Activated T-helper 2 cell treated with anti-CD3 and anti-CD28 coated beads, Interferon-gamma antibody, Interleukin-2, Interleukin-4, amounts not matched to agents 10 μg/mL and 5 μg/mL and 100 μg/mL, durations not matched to agents 14 hours and 24 hours and 36 hours (primary cell): Measurements from ENCODE around the gene KDM4C. TPM values are rescaled to one million over a fixed set of nuclear protein-coding genes. Genes with fewer than 3 reads are reported as not detected.

ENCODE experiments used
- DNase-seq: peaks from one replicate; pipeline ENCODE4 v3.0.0; 2021; ENCODE audit warnings: low spot score
- H3K27ac Mint-ChIP-seq: one replicate; pipeline ENCODE4 v1.8.0; 2021; ENCODE audit warnings: mixed read lengths
- H3K27me3 Mint-ChIP-seq: one replicate; pipeline ENCODE4 v1.8.0; 2021; ENCODE audit warnings: low read depth, mixed read lengths
- H3K36me3 Mint-ChIP-seq: one replicate; pipeline ENCODE4 v1.8.0; 2021; ENCODE audit warnings: low read depth, mixed read lengths
- H3K4me1 Mint-ChIP-seq: one replicate; pipeline ENCODE4 v1.8.0; 2021; ENCODE audit warnings: low read depth, mixed read lengths
- H3K4me3 Mint-ChIP-seq: one replicate; pipeline ENCODE4 v1.8.0; 2021; ENCODE audit warnings: low read depth, mild to moderate bottlenecking, moderate library complexity, mixed read lengths
- H3K9me3 Mint-ChIP-seq: one replicate; pipeline ENCODE4 v1.8.0; 2021; ENCODE audit warnings: mixed read lengths
- intact Hi-C: fragments of 100-400 bp; cut with micrococcal nuclease; formaldehyde crosslinking; loops from one replicate; pipeline ENCODE4 v1.15.1; 2023
- total RNA-seq: library from RNA; stranded (reverse); gene quantifications from 2 replicates; pipeline ENCODE4 v1.2.3, GENCODE V29; 2022

Gene KDM4C
- total RNA-seq, 1 donor from 2014 or later, result 38.4 TPM

- intact Hi-C loops, result loop anchor here (10.0 kb wide), 1 partner anchor 51 kb away; no protein-coding TSS in a partner anchor
- H3K9me3 Mint-ChIP-seq, result no peaks in the 10 kb centered on the region
- peaks cover 44% of the 10 kb centered on the region for H3K4me1 Mint-ChIP-seq
- H3K27me3 Mint-ChIP-seq, result no peaks in the 10 kb centered on the region
- no peak overlapping the region for H3K4me3 Mint-ChIP-seq
- no peak for DNase-seq
- H3K27ac Mint-ChIP-seq, result no peak overlapping the region
- peaks cover 25% of the 10 kb centered on the region for H3K36me3 Mint-ChIP-seq
Measured at GRCh38 chr9:6924149-6924548, 166.4 kb downstream of the KDM4C start.

- Mint-ChIP-seq H3K9me3 (no peaks in the 10 kb centered on the region), H3K27me3 (no peaks in the 10 kb centered on the region), H3K36me3 (peaks cover 22% of the 10 kb centered on the region), H3K27ac (no peak overlapping the region), H3K4me1 (peaks cover 46% of the 10 kb centered on the region), H3K4me3 (no peak overlapping the region)
- no peak for DNase-seq
- intact Hi-C loops, result loop anchor here (10.0 kb wide), 1 partner anchor 50 kb away; no protein-coding TSS in a partner anchor
Measured at GRCh38 chr9:6924988-6925563, 167.3 kb downstream of the KDM4C start.

- no peak for DNase-seq
- no peak overlapping the region for H3K27ac Mint-ChIP-seq
- no peaks in the 10 kb centered on the region for H3K9me3 Mint-ChIP-seq
- H3K36me3 Mint-ChIP-seq, result peaks cover 23% of the 10 kb centered on the region
- no peaks in the 10 kb centered on the region for H3K27me3 Mint-ChIP-seq
- peaks cover 42% of the 10 kb centered on the region for H3K4me1 Mint-ChIP-seq
- intact Hi-C loops, result loop anchor here (10.0 kb wide), 1 partner anchor 49 kb away; no protein-coding TSS in a partner anchor
- H3K4me3 Mint-ChIP-seq, result no peak overlapping the region
Measured at GRCh38 chr9:6925836-6926235, 168.1 kb downstream of the KDM4C start.

GRCh38 chr9:6926436-6926835 lies 168.7 kb downstream of the KDM4C start:
- H3K9me3 Mint-ChIP-seq, result no peaks in the 10 kb centered on the region
- intact Hi-C loops, result loop anchor here (10.0 kb wide), 1 partner anchor 48 kb away; no protein-coding TSS in a partner anchor
- no peak overlapping the region for H3K4me3 Mint-ChIP-seq
- peaks cover 36% of the 10 kb centered on the region for H3K4me1 Mint-ChIP-seq
- H3K27me3 Mint-ChIP-seq, result no peaks in the 10 kb centered on the region
- DNase-seq, result no peak
- H3K36me3 Mint-ChIP-seq, result peaks cover 20% of the 10 kb centered on the region
- H3K27ac Mint-ChIP-seq, result no peak overlapping the region

- DNase-seq, result no peak
- Mint-ChIP-seq H3K27me3 (no peaks in the 10 kb centered on the region), H3K9me3 (no peaks in the 10 kb centered on the region), H3K4me1 (peaks cover 29% of the 10 kb centered on the region), H3K36me3 (peaks cover 12% of the 10 kb centered on the region), H3K4me3 (no peak overlapping the region), H3K27ac (peak overlapping the region; percentile 3)
- intact Hi-C loops, result loop anchor here (10.0 kb wide), 1 partner anchor 47 kb away; no protein-coding TSS in a partner anchor
Measured at GRCh38 chr9:6927838-6928237, 170.1 kb downstream of the KDM4C start.

GRCh38 chr9:6928863-6929262 lies 171.1 kb downstream of the KDM4C start:
- H3K27ac Mint-ChIP-seq, result no peak overlapping the region
- peaks cover 10% of the 10 kb centered on the region for H3K36me3 Mint-ChIP-seq
- no peak for DNase-seq
- no peak overlapping the region for H3K4me3 Mint-ChIP-seq
- no peaks in the 10 kb centered on the region for H3K27me3 Mint-ChIP-seq
- intact Hi-C loops, result loop anchor here (10.0 kb wide), 1 partner anchor 46 kb away; no protein-coding TSS in a partner anchor
- no peaks in the 10 kb centered on the region for H3K9me3 Mint-ChIP-seq
- H3K4me1 Mint-ChIP-seq, result peaks cover 24% of the 10 kb centered on the region

- peaks cover 10% of the 10 kb centered on the region for H3K36me3 Mint-ChIP-seq
Measured at GRCh38 chr9:6929441-6930215, 171.9 kb downstream of the KDM4C start.

GRCh38 chr9:6930827-6931226 lies 173.1 kb downstream of the KDM4C start:
- H3K4me3 Mint-ChIP-seq, result no peak overlapping the region
- no peak for DNase-seq
- H3K9me3 Mint-ChIP-seq, result no peaks in the 10 kb centered on the region
- intact Hi-C loops, result no loop called here
- no peaks in the 10 kb centered on the region for H3K27me3 Mint-ChIP-seq
- H3K36me3 Mint-ChIP-seq, result peaks cover 8% of the 10 kb centered on the region
- no peak overlapping the region for H3K27ac Mint-ChIP-seq
- H3K4me1 Mint-ChIP-seq, result peaks cover 22% of the 10 kb centered on the region

More at GRCh38 chr9:6929441-6930215, 171.9 kb downstream of the KDM4C start:
- Mint-ChIP-seq H3K27ac (no peak overlapping the region), H3K27me3 (no peaks in the 10 kb centered on the region), H3K9me3 (no peaks in the 10 kb centered on the region), H3K4me1 (peaks cover 22% of the 10 kb centered on the region), H3K4me3 (no peak overlapping the region)
- intact Hi-C loops, result loop anchor here (10.0 kb wide), 1 partner anchor 45 kb away; no protein-coding TSS in a partner anchor
- DNase-seq, result no peak

- intact Hi-C loops, result no loop called here
- Mint-ChIP-seq H3K27me3 (no peaks in the 10 kb centered on the region), H3K36me3 (peaks cover 8% of the 10 kb centered on the region), H3K27ac (peak overlapping the region; percentile 23), H3K4me3 (no peak overlapping the region), H3K9me3 (no peaks in the 10 kb centered on the region), H3K4me1 (peaks cover 22% of the 10 kb centered on the region)
- no peak for DNase-seq
Measured at GRCh38 chr9:6931913-6932312, 174.1 kb downstream of the KDM4C start.

- Mint-ChIP-seq H3K4me1 (peaks cover 6% of the 10 kb centered on the region), H3K36me3 (peaks cover 6% of the 10 kb centered on the region), H3K27me3 (no peaks in the 10 kb centered on the region), H3K4me3 (no peak overlapping the region), H3K9me3 (no peaks in the 10 kb centered on the region), H3K27ac (no peak overlapping the region)
- intact Hi-C loops, result no loop called here
- no peak for DNase-seq
Measured at GRCh38 chr9:6936103-6936502, 178.3 kb downstream of the KDM4C start.

GRCh38 chr9:6937209-6937608 lies 179.4 kb downstream of the KDM4C start:
- intact Hi-C loops, result no loop called here
- H3K36me3 Mint-ChIP-seq, result peaks cover 8% of the 10 kb centered on the region
- no peaks in the 10 kb centered on the region for H3K9me3 Mint-ChIP-seq
- no peak overlapping the region for H3K27ac Mint-ChIP-seq
- no peak overlapping the region for H3K4me3 Mint-ChIP-seq
- H3K27me3 Mint-ChIP-seq, result no peaks in the 10 kb centered on the region
- DNase-seq, result no peak
- peaks cover 2% of the 10 kb centered on the region for H3K4me1 Mint-ChIP-seq

GRCh38 chr9:6938447-6938846 lies 180.7 kb downstream of the KDM4C start:
- Mint-ChIP-seq H3K4me1 (peaks cover 2% of the 10 kb centered on the region), H3K9me3 (no peaks in the 10 kb centered on the region), H3K27ac (no peak overlapping the region), H3K27me3 (no peaks in the 10 kb centered on the region), H3K36me3 (peaks cover 11% of the 10 kb centered on the region), H3K4me3 (no peak overlapping the region)
- intact Hi-C loops, result no loop called here
- no peak for DNase-seq

GRCh38 chr9:6938873-6939272 lies 181.1 kb downstream of the KDM4C start:
- peaks cover 9% of the 10 kb centered on the region for H3K36me3 Mint-ChIP-seq
- no peak for DNase-seq
- intact Hi-C loops, result no loop called here
- peaks cover 2% of the 10 kb centered on the region for H3K4me1 Mint-ChIP-seq
- no peak overlapping the region for H3K4me3 Mint-ChIP-seq
- no peaks in the 10 kb centered on the region for H3K9me3 Mint-ChIP-seq
- H3K27ac Mint-ChIP-seq, result no peak overlapping the region
- no peaks in the 10 kb centered on the region for H3K27me3 Mint-ChIP-seq
